Measurements from ENCODE around the gene GIGYF2.

GIGYF2 gene

DNA sequence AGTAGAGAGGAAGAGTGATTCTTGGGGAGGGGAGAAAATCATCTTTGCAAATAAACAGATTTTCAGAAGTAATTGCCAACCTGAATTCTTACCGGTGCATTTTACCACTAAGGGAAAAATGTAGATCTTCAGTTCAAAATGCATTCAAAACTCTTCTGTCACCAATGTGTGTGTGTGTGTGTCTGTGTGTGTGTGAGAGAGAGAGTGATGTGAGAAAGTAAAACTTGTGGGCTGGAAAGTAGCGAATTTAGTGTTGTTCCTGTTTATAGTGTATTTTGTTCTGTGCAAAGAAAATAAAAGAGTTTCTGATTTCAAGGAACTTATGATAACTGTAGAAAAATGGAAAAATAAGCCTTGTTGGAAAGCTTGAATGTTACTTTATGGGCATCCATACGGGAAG is 52.2 kb downstream of the GIGYF2 start:
- Mint-ChIP-seq H3K4me1 (peaks cover 7% of the 10 kb centered on the region), H3K36me3 (ENCODE audit: low read depth) (peaks cover 46% of the 10 kb centered on the region), H3K27ac (peak overlapping the region; percentile 90), H3K9me3 (no peaks in the 10 kb centered on the region), H3K4me3 (no peak overlapping the region), H3K27me3 (ENCODE audit: low read depth, poor library complexity) (no peaks in the 10 kb centered on the region)
- no peak for DNase-seq
- TF ChIP-seq, protein P1, sequence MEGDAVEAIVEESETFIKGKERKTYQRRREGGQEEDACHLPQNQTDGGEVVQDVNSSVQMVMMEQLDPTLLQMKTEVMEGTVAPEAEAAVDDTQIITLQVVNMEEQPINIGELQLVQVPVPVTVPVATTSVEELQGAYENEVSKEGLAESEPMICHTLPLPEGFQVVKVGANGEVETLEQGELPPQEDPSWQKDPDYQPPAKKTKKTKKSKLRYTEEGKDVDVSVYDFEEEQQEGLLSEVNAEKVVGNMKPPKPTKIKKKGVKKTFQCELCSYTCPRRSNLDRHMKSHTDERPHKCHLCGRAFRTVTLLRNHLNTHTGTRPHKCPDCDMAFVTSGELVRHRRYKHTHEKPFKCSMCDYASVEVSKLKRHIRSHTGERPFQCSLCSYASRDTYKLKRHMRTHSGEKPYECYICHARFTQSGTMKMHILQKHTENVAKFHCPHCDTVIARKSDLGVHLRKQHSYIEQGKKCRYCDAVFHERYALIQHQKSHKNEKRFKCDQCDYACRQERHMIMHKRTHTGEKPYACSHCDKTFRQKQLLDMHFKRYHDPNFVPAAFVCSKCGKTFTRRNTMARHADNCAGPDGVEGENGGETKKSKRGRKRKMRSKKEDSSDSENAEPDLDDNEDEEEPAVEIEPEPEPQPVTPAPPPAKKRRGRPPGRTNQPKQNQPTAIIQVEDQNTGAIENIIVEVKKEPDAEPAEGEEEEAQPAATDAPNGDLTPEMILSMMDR (IDR thresholded peaks at IDR 0.05), result no peak

DNA sequence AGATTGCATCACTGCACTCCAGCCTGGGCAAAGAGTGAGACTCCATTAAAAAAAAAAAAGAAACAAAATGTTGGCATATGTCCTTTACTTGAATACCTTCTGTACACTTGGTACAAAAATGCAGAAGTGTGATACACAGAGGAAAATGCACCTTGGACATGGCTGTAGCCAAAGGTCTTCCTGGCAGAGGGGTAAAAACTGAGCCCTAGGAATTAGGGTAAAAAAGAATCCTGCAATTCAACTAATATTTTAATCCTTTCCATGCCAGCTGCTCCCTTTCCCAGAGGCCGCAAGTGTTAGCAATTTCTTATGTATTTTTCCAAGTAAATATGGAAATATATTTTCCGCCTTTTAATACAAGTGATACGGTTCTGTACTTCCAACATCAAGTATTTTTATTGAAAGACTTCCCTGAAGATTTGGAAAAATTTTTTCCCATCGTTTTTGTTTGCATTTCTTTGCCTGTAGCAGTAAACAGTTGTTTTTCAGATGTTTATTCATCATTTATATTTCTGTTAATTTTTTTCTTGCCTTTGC is 53.1 kb downstream of the GIGYF2 start:
- peaks cover 47% of the 10 kb centered on the region for H3K36me3 Mint-ChIP-seq (ENCODE audit: low read depth)
- H3K27ac Mint-ChIP-seq, result no peak overlapping the region
- H3K4me3 Mint-ChIP-seq, result no peak overlapping the region
- H3K4me1 Mint-ChIP-seq, result peaks cover 7% of the 10 kb centered on the region
- no peak for DNase-seq
- H3K9me3 Mint-ChIP-seq, result no peaks in the 10 kb centered on the region
- TF ChIP-seq, protein P1 (IDR thresholded peaks at IDR 0.05), result no peak
- H3K27me3 Mint-ChIP-seq (ENCODE audit: low read depth, poor library complexity), result no peaks in the 10 kb centered on the region

DNA sequence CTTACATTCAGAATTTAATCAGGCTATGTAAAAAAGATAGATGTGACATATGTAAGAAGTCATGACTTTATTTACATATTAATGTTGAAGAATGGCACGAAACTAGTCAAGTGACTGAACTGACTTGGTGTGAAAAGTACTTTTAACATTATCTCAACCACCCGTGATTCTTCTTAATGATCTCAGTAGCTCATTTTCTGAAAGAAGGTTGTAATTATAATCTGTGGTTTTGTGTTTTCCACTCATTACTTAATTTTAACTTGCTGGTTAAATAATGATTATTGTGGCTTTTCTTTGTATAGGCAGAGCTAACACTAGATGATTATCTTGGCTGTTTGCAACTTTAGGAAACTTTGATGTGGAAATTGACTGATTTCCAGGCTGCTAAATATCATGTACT is 60.8 kb downstream of the GIGYF2 start:
- no peaks in the 10 kb centered on the region for H3K9me3 Mint-ChIP-seq
- H3K27ac Mint-ChIP-seq, result no peak overlapping the region
- peaks cover 50% of the 10 kb centered on the region for H3K36me3 Mint-ChIP-seq (ENCODE audit: low read depth)
- H3K27me3 Mint-ChIP-seq (ENCODE audit: low read depth, poor library complexity), result no peaks in the 10 kb centered on the region
- DNase-seq, result no peak
- H3K4me1 Mint-ChIP-seq, result no peaks in the 10 kb centered on the region
- TF ChIP-seq, protein P1 (IDR thresholded peaks at IDR 0.05), result no peak
- H3K4me3 Mint-ChIP-seq, result no peak overlapping the region

DNA sequence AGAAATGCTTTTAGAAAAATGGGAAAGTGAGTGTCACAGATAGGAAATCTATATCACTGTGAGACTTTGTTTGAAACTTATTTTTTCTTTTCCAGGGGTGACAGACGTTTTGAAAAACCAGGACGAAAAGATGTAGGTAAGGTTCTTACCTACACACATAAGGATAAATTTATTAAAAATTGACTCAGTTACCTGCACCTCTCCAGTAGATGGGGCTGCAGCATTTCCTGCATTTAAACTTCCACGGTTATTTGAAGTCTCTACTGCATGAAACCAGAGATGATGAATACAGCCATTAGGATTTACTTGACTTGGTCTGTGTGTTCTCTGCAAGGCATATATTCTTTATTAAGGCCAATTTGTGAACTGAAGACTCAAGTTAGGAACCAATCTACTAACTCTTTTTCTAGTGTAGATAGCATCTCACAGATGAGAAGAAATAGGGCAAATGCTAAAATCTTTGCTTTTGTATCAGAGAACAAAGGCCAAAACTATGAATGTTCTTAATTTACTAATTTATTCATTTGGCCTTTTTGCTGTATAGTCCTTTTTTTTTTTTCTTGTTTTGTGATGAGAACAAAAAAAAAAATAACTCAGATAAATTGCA is 64.3 kb downstream of the GIGYF2 start:
- H3K4me3 Mint-ChIP-seq, result no peak overlapping the region
- no peaks in the 10 kb centered on the region for H3K4me1 Mint-ChIP-seq
- H3K9me3 Mint-ChIP-seq, result no peaks in the 10 kb centered on the region
- TF ChIP-seq, protein P1 (IDR thresholded peaks at IDR 0.05), result peak; percentile 32
- H3K27ac Mint-ChIP-seq, result no peak overlapping the region
- peaks cover 45% of the 10 kb centered on the region for H3K36me3 Mint-ChIP-seq (ENCODE audit: low read depth)
- H3K27me3 Mint-ChIP-seq (ENCODE audit: low read depth, poor library complexity), result no peaks in the 10 kb centered on the region
- no peak for DNase-seq

DNA sequence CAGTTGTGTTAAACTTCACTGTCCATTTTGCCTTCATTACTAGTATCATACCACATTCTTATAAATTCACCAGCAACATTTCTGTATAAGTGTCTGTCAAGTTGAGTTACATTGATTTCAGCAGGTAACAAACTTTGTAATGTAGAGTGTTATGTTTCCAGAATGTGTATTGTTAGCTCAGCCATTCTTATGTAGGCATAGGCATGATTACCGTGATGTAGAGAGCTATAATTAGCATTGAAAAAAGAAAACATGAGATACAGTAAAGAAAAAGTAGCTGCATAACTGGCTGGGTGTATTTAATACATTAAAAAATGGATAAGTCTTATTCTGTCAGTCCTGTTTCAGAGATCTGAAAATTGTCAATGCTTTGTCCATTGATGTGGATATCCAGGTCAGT is 70.7 kb downstream of the GIGYF2 start:
- H3K27me3 Mint-ChIP-seq (ENCODE audit: low read depth, poor library complexity), result peaks cover 4% of the 10 kb centered on the region
- TF ChIP-seq, protein P1 (IDR thresholded peaks at IDR 0.05), result no peak
- DNase-seq, result no peak
- no peaks in the 10 kb centered on the region for H3K9me3 Mint-ChIP-seq
- H3K4me3 Mint-ChIP-seq, result no peak overlapping the region
- no peak overlapping the region for H3K27ac Mint-ChIP-seq
- H3K4me1 Mint-ChIP-seq, result no peaks in the 10 kb centered on the region
- peaks cover 42% of the 10 kb centered on the region for H3K36me3 Mint-ChIP-seq (ENCODE audit: low read depth)

DNA sequence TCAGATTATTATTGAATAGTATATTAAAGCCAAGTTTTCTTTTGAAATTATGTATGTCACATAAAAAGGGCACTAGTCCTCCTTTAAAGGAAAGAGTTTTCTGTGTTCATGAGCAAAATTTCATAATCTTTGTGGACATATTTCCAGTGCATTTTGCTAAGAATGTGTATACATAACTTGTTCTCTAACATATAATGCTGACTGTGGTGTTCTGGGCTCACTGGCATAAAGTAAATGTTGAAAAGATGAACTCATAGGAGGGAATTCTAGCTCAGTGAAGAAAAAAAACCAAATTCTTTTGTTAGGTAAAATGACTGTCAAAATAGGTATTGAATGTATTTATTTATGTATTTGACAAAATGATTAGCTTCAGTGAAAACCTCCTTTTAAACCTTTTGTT is 73.1 kb downstream of the GIGYF2 start:
- H3K27ac Mint-ChIP-seq, result no peak overlapping the region
- H3K9me3 Mint-ChIP-seq, result no peaks in the 10 kb centered on the region
- H3K4me3 Mint-ChIP-seq, result no peak overlapping the region
- H3K4me1 Mint-ChIP-seq, result peaks cover 2% of the 10 kb centered on the region
- H3K36me3 Mint-ChIP-seq (ENCODE audit: low read depth), result peaks cover 40% of the 10 kb centered on the region
- peaks cover 4% of the 10 kb centered on the region for H3K27me3 Mint-ChIP-seq (ENCODE audit: low read depth, poor library complexity)
- TF ChIP-seq, protein P1 (IDR thresholded peaks at IDR 0.05), result no peak
- DNase-seq, result no peak

Measured in nephron progenitor cell (in vitro differentiated cells).